Activated effector memory CD4-positive, alpha-beta T cell treated with Interleukin-2 at 50 U/mL for 16 hours (primary cell): ENCODE results near the gene STAT6.

Source experiments
- DNase-seq: peaks from one replicate; pipeline ENCODE4 v3.0.0-alpha.2; 2020

The STAT6 gene

DNA sequence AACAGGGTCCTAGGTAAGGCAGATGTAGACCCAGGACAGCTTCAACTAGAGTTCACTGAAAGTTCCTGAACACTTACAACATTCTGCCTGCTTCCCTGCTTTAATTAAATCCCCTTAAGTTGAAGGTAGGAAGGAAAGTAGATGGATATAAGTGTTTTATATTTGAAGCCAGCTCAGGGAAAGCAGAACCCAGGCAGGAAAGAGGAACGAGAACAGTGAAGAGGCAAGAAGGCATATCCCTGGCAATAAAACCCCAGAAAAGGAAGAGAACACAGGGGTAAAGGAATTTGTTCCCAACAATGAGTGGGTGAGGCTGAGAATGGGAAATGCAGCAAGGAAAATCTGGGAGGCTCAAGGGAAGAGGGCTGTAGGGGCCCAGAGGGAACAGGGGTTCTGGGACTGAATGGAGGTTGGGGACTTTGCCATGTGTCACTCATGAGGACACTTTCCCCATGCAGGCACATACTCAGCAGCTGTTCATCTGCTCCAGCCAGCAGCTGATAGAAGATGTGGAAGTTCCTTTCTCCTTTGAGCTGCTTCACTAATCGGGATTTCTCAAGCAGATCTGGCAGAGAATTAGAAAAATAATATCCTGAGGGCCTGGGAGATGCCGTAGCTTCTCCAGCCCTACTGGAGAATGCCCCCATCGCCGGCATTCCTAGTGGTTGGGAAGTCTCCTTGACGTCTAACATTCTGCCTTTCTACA is 64.9 kb downstream of the STAT6 start:
- DNase-seq = no peak
